Esophagus muscularis mucosa (tissue), 4 donors: Measurements from ENCODE around the gene USP34. TPM values are rescaled to one million over a fixed set of nuclear protein-coding genes. Genes with fewer than 3 reads are reported as not detected.

ENCODE experiments used
- DNase-seq: peaks from one replicate; pipeline ENCODE4 v3.0.0-alpha.2; 2017; ENCODE audit errors: extremely low spot score
- H3K27ac ChIP-seq, 4 donors: fragments of 200-600 bp; sonication (generic); replicated peaks in 1 of 4; 1 replicate in 3 of 4; 2 replicates in 1 of 4; pipeline ENCODE4 v1.5.1; 2016 to 2019; ENCODE audit warnings: mild to moderate bottlenecking in 1 of 4
- H3K27me3 ChIP-seq, 4 donors: fragments of 200-600 bp; sonication (generic); one replicate each; pipeline versions ENCODE4 v1.5.1 to v1.6.0; 2016 to 2019
- H3K36me3 ChIP-seq, 4 donors: fragments of 200-600 bp; sonication (generic); one replicate each; pipeline ENCODE4 v1.5.1; 2016 to 2019
- H3K4me1 ChIP-seq, 4 donors: fragments of 200-600 bp; sonication (generic); one replicate each; pipeline ENCODE4 v1.5.1; 2016 to 2019
- H3K4me3 ChIP-seq, 4 donors: fragments of 200-600 bp; sonication (generic); 1 replicate in 2 of 4; 2 replicates in 2 of 4; pipeline ENCODE4 v1.5.1; 2016 to 2019; ENCODE audit warnings: mild to moderate bottlenecking in 4 of 4, moderate library complexity in 1 of 4
- H3K9me3 ChIP-seq, 4 donors: fragments of 200-600 bp; sonication (generic); 1 replicate in 3 of 4; 2 replicates in 1 of 4; pipeline ENCODE4 v1.5.1; 2016 to 2019
- EP300 ChIP-seq: sonication (generic); formaldehyde crosslinking; IDR thresholded peaks from one replicate; pipeline ENCODE4 v1.6.1; 2017; ENCODE audit warnings: antibody characterized with exemption
- POLR2A ChIP-seq: fragments of 450-650 bp; IDR thresholded peaks from one replicate; pipeline ENCODE4 v1.6.1; 2017; ENCODE audit warnings: antibody characterized with exemption, moderate library complexity, mild to moderate bottlenecking, low read depth
- POLR2AphosphoS5 ChIP-seq, 2 donors: sonication (generic); formaldehyde crosslinking; IDR thresholded peaks; one replicate each; pipeline ENCODE4 v1.6.1; 2017; ENCODE audit warnings: antibody characterized with exemption in 2 of 2
- WGBS: methylation state at CpG from one replicate; pipeline ENCODE4 v1.1.5; 2018; 5-methylcytosine and 5-hydroxymethylcytosine counted together
- intact Hi-C: fragments of 100-400 bp; cut with DNase I; formaldehyde crosslinking; loops from one replicate; pipeline ENCODE4 v1.15.1; 2023
- total RNA-seq, 4 donors: library from RNA; depleted of rRNA; stranded (reverse); fragments of >200 nt; gene quantifications; one replicate each; pipeline versions ENCODE4 v1.1.0 to v1.2.1, GENCODE V29; 2016
- TF ChIP-seq, protein P1 (sequence below), 3 experiments: fragments of 200-600 bp in 2 of 3; fragments of 450-650 bp in 1 of 3; sonication (generic) in 2 of 3; IDR thresholded peaks; one replicate each; pipeline ENCODE4 v1.5.1; 2017 to 2019; ENCODE audit warnings: antibody characterized with exemption in 3 of 3, mild to moderate bottlenecking in 2 of 3, moderate library complexity in 1 of 3

USP34 gene
- total RNA-seq, 4 donors from 2014 or later: 124 to 137 (median 129) TPM

DNA sequence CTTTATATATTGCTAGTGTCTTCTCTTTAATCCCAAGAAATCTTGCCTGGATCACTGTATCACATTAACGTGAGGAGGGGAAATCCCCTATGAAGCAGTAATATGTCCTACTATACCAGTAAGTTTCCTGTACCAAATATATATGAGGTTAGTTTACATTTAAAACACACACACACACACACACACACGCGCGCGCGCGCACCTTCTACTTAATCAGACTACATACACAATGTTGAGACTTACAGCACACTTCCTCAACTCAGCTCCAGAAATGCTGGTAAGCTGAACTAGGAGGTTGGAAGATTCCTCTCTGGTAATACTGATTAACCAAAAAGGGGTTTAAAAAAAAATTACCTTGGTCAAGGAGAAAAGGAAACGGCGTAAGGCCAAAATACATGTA, 49.3 kb downstream of the USP34 start:
- TF ChIP-seq POLR2A (no peak), POLR2AphosphoS5 (IDR thresholded peaks at IDR 0.05) (no peak), EP300 (no peak)
- TF ChIP-seq, protein P1, sequence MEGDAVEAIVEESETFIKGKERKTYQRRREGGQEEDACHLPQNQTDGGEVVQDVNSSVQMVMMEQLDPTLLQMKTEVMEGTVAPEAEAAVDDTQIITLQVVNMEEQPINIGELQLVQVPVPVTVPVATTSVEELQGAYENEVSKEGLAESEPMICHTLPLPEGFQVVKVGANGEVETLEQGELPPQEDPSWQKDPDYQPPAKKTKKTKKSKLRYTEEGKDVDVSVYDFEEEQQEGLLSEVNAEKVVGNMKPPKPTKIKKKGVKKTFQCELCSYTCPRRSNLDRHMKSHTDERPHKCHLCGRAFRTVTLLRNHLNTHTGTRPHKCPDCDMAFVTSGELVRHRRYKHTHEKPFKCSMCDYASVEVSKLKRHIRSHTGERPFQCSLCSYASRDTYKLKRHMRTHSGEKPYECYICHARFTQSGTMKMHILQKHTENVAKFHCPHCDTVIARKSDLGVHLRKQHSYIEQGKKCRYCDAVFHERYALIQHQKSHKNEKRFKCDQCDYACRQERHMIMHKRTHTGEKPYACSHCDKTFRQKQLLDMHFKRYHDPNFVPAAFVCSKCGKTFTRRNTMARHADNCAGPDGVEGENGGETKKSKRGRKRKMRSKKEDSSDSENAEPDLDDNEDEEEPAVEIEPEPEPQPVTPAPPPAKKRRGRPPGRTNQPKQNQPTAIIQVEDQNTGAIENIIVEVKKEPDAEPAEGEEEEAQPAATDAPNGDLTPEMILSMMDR (IDR thresholded peaks at IDR 0.05): no peak
- Histone ChIP-seq H3K27ac (no peak overlapping the region), H3K36me3 (no peaks in the 10 kb centered on the region), H3K4me1 (peaks cover 5 to 52% (median 47%) of the 10 kb centered on the region in 4 donors), H3K27me3 (no peaks in the 10 kb centered on the region), H3K9me3 (no peaks in the 10 kb centered on the region), H3K4me3 (no peak overlapping the region)
- WGBS: 91% methylated on average over 9 of the region's 9 CpGs
- no peak for DNase-seq
- intact Hi-C loops: no loop called here

DNA sequence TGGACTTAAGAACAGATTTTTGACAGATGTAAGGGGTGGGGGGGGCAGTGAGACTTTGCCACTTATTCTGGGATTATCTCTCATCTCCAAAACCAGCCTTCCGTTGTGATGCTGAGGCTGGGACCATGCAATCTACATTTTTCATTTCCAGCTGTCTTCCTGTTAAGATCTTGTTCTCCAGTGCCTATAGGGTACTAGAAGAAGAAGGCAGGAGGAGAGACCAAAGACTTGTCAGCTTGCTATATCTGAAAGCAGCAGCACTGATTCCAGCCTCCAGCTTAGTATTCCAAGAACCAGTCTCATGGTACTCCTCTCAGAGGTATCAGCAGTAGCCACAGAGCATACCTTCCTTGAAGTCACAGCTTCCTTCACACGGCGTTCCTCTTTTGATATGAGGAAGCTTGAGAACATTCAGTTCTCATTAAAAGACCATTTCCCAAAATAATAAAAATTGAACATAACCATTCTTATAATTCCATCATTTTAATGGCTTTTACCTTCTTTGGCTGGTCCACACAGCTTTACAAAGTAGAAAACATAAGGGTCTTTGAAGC, 49.8 kb downstream of the USP34 start:
- TF ChIP-seq, protein P1 (IDR thresholded peaks at IDR 0.05): no peak
- no peak for TF ChIP-seq POLR2AphosphoS5 (IDR thresholded peaks at IDR 0.05)
- no peak for TF ChIP-seq POLR2A
- no peak for TF ChIP-seq EP300
- Histone ChIP-seq H3K27me3 (no peaks in the 10 kb centered on the region), H3K27ac (no peak overlapping the region), H3K4me1 (peaks cover 5 to 52% (median 46%) of the 10 kb centered on the region in 4 donors), H3K4me3 (no peak overlapping the region), H3K9me3 (no peaks in the 10 kb centered on the region), H3K36me3 (no peaks in the 10 kb centered on the region)
- DNase-seq: no peak
- WGBS: 66% methylated on average over 3 of the region's 3 CpGs
- intact Hi-C loops: no loop called here

DNA sequence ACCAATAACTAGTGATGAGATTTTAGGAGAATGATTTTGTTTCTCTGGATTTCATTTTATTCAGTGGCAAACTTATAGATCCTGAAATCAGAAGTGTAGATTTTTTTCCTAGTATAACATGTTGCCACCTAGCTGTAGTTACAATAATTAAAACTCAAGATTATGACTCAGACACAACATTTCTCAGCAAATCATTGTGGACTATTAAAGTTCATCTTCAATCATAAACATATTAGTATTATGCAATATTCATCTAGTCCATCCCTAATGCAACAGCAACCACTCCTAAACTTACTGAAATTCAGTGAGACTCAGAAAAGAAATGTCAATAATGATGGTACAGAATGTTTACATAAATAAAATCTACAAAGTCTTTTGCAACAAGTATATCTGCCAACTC, 51.3 kb downstream of the USP34 start:
- TF ChIP-seq EP300 (no peak), POLR2A (no peak), POLR2AphosphoS5 (IDR thresholded peaks at IDR 0.05) (no peak)
- TF ChIP-seq, protein P1 (IDR thresholded peaks at IDR 0.05): no peak
- peaks cover 15 to 55% (median 50%) of the 10 kb centered on the region in 4 donors for H3K4me1 ChIP-seq

DNA sequence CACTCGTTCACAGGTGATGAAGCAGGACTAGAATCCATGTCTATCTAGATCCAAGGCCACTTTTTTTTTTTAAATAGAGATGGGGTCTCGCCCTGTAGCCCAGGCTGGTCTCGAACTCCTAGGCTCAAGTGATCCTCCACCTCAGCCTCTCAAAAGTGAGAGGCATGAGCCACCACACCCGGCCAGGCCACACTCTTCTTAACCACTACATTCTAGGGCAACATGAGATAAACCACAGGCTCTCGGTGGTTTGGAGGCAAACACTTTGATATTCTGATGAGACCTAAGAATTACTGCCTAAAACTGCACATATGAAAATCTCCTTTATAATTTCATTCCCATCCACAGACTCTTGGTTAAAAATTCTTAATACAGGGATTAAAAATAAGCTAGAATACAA, 51.8 kb downstream of the USP34 start:
- H3K4me1 ChIP-seq: peaks cover 16 to 56% (median 52%) of the 10 kb centered on the region in 4 donors

More for the DNA sequence above, 51.3 kb downstream of the USP34 start:
- H3K27me3 ChIP-seq: no peaks in the 10 kb centered on the region
- no peak for DNase-seq
- intact Hi-C loops: no loop called here
- no peaks in the 10 kb centered on the region for H3K9me3 ChIP-seq
- H3K27ac ChIP-seq: no peak overlapping the region
- no peak overlapping the region for H3K4me3 ChIP-seq
- H3K36me3 ChIP-seq: no peaks in the 10 kb centered on the region

More for the DNA sequence above, 51.8 kb downstream of the USP34 start:
- Histone ChIP-seq H3K27ac (no peak overlapping the region), H3K9me3 (no peaks in the 10 kb centered on the region), H3K27me3 (no peaks in the 10 kb centered on the region), H3K36me3 (no peaks in the 10 kb centered on the region), H3K4me3 (no peak overlapping the region)
- WGBS: 89% methylated on average over 5 of the region's 5 CpGs
- intact Hi-C loops: no loop called here
- no peak for DNase-seq
- TF ChIP-seq EP300: no peak
- no peak for TF ChIP-seq POLR2AphosphoS5 (IDR thresholded peaks at IDR 0.05)
- no peak for TF ChIP-seq POLR2A
- TF ChIP-seq, protein P1 (IDR thresholded peaks at IDR 0.05): no peak
